GM19351 (cell line): ENCODE data around the gene EN2.

Source experiments
- ATAC-seq: cut with Tn5 transposase; IDR thresholded peaks from one replicate; pipeline ENCODE4 v1.9.1; 2021; ENCODE audit warnings: mild to moderate bottlenecking, moderate library complexity; ENCODE audit not compliant: unreplicated experiment

The EN2 gene

DNA sequence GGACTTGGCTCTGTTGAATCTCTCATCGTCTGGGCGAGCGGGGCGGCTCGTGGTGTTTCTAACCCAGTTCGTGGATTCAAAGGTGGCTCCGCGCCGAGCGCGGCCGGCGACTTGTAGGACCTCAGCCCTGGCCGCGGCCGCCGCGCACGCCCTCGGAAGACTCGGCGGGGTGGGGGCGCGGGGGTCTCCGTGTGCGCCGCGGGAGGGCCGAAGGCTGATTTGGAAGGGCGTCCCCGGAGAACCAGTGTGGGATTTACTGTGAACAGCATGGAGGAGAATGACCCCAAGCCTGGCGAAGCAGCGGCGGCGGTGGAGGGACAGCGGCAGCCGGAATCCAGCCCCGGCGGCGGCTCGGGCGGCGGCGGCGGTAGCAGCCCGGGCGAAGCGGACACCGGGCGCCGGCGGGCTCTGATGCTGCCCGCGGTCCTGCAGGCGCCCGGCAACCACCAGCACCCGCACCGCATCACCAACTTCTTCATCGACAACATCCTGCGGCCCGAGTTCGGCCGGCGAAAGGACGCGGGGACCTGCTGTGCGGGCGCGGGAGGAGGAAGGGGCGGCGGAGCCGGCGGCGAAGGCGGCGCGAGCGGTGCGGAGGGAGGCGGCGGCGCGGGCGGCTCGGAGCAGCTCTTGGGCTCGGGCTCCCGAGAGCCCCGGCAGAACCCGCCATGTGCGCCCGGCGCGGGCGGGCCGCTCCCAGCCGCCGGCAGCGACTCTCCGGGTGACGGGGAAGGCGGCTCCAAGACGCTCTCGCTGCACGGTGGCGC is at the start of gene EN2:
Gene EN2 (plus strand): TSS at position 19 of the 767 bp plus-strand sequence. CDS start 249 bp downstream, at position 268.
- no peak for ATAC-seq

DNA sequence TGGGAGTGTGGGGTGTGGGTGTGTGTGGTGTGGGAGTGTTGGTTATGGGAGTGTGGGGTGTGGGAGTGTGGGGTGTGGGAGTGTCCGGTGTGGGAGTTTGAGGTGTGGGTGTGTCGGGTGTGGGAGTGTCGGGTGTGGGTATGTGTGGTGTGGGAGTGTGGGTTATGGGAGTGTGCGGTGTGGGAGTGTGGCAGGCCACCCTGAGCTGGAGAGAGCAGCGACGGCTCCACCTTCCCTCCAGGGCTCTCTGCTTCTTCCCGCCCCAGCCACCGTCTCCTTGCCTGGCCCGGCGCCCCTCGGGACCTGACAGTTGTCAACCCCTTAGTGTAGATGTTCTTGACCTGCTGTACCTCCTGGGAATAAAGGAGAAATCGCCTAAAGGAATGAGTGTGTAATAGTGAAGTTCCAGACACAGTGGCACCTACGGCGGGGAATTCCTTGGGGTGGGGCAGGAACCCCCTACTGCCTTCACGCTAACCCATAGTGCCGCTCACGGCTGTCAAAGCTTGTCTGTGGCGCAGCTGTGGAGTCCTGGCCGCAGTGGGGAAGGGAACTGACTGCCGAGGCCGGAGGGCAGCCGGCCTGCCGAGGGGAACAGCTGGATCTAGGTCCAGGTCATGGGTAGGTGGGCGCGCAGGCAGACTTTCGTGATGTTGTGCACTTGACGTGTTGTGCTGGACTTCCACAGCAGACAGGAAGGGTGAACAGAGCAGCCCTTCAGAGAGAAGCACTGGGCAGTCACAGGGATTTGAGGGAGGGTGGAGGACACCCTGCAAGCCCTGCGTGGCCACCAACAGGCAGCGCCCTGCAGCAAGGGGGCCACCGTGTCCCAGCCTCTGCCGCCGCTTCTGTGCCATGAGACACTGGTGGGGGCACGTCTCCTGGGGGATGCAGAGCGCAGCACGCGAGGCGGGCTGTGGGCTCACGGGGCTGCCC is 49.0 kb upstream of the EN2 start:
- no peak for ATAC-seq

DNA sequence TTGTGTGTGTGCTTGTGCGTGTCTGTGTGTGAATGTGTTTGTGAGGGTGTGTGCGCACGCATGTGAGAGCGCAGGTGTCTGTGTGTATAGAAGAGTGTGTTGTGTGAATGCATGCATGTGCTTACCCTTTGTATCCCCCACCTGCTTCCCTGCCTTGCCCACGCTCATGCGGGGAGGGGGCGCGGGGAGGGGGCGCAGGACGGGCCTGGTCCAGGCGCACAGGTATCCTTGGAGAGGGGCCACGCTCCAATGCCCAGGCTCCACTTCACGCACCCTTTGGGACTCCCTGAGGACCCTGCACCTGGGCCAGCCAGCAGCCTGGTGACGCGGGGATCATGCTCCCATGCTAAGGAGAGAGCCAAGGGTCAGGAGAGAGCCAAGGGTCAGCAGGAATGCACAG is 47.9 kb upstream of the EN2 start:
- ATAC-seq = no peak

DNA sequence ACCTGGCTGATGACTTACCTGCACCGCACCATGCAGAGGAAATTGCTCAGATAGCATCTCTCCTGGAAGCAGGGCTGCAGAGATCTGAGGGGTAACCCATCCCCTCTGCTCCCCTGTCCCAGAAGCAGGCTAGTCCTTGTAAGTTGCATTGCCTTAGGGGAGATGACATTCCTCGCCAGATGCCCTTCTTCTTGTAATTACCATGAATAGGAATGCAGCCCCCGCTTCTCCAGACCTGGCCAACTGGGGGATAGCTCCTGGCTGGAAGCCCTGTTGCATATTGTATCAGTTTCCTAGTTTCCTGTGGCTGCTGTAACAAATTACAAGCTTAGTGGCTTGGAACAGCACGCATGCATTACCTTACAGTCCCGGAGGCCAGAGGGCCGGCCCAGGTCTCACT is 47.5 kb upstream of the EN2 start:
- no peak for ATAC-seq

DNA sequence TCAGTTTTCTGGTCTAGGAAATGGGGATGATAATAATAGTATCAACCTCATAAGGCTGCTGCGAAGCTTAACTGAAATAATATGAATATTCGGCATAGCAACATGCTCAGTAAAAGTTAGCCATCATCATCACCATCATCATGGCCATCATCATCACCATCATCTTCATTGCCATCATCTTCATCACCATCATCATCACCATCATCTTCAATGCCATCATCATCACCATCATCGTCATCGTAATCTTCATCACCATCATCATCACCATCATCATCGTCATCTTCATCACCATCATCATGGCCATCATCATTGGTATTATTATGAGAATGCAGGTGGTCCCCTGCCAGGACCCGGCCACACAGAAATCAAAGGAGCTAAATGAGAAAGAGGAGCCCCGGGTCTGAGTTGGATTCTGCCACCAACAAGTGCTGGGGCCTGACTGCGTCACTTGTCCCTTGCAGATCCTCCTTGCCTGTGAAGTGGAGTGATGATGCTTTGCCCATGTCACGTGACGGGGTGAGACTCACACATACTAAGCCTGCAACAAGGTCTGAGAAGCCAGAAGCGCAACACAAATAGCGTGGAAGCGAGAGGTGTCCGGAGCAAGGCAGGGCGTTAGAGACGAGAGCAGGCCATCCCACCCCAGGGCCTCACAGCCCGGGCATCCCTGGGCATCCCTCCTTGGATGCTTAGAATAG is 46.1 kb upstream of the EN2 start:
- ATAC-seq = no peak

GRCh38 chr7:155412416-155413253 is 45.3 kb upstream of the EN2 start:
- ATAC-seq = peak; percentile 93

DNA sequence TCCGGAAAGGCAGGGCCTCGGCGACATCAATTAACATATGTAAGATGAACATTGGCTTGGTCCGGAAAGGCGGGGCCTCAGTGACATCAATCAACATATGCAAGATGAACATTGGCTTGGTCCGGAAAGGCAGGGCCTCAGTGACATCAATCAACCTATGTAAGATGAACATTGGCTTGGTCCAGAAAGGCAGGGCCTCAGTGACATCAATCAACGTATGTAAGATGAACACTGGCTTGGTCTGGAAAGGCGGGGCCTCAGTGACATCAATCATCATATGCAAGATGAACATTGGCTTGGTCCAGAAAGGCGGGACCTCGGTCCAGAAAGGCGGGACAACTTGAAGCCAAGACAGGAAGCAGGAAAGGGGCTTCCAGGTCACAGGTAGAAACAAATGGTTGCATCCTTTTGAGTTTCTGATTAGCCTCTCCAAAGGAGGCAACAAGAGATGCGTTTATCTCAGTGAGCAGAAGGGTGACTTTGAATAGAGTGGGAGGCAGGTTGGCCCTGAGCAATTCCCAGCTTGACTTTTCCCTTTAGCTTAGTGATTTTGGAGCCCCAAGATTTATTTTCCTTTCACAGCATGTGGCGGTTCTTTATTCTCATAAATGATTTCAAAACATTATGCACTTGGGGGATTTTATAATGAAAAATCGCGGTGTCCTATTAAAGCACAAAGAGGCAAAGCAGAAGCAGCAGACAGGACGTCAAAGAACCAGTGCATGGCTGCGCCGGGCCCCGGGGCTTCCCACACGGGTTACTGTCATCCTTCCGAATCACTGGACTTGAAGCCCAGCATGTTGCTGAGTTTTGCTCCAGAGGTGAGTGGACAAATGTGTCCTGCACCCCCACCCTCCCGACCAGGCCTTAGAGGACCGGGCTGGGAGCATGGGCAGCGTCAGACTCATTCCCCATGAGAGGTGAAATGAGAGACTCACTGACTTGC is 43.1 kb upstream of the EN2 start:
- no peak for ATAC-seq

GRCh38 chr7:155416646-155417380 is 41.1 kb upstream of the EN2 start:
- ATAC-seq = no peak

GRCh38 chr7:155418304-155418703 is 39.6 kb upstream of the EN2 start:
- ATAC-seq = no peak

DNA sequence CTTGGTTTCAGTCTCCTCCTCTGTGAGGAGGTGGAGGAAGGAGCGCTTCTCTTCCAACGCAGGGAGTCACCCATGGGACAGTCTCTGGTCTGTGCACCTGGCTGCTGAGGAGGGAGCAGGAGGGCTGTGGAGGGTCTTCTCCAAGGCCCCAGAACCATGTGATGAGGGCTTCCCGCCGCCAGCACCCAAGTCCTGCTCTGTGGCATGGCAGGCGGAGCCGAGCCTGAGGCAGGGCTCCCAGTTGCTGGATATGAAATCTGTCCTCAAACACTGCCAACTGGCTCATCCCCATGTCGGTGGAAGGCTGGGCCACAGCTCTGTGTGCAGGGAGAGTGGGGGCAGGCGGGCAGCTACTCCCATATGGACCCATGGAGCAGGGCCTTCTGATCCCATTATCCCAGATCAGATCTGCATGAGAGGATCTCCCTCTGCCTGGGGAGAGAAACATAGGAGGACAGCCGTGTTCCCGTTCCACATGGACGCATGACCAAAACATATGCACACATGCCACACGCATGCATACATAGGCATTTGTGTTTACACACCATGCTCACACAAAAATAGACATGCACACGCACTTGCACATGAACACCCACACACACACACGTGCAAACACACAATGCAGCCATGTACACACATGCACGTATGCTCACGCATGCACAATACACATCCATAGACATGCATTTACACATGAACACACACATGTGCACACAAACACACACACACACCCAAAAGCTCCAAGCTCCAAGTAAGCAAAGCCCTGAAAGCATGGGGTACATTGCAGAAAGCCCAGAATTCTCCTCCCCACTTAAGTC is 38.8 kb upstream of the EN2 start:
- no peak for ATAC-seq

- no peak for ATAC-seq
Measured at GRCh38 chr7:155420116-155420515, 37.8 kb upstream of the EN2 start.

DNA sequence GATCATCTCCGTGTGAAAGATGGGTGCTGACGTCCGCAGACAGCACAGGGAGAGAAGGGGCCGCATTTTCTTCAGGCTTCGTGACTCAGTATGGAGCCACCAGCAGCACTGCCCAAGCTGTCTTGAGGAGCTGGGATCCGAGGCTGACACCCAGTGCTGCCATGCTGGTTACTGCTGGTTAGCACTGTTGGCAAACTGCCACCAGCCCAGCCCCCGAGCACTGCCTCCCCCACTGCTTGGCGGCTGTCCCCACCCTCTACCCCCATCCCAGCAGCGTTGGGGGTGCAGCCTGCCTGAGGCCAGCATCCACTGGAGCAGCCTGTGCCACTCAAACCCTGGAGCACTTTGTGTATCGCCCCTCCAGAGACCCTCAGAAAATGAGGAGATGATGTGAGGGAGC is 35.8 kb upstream of the EN2 start:
- ATAC-seq = no peak

- no peak for ATAC-seq
Measured at GRCh38 chr7:155422599-155423336, 35.2 kb upstream of the EN2 start.

GRCh38 chr7:155423337-155424285 is 34.3 kb upstream of the EN2 start:
- no peak for ATAC-seq

DNA sequence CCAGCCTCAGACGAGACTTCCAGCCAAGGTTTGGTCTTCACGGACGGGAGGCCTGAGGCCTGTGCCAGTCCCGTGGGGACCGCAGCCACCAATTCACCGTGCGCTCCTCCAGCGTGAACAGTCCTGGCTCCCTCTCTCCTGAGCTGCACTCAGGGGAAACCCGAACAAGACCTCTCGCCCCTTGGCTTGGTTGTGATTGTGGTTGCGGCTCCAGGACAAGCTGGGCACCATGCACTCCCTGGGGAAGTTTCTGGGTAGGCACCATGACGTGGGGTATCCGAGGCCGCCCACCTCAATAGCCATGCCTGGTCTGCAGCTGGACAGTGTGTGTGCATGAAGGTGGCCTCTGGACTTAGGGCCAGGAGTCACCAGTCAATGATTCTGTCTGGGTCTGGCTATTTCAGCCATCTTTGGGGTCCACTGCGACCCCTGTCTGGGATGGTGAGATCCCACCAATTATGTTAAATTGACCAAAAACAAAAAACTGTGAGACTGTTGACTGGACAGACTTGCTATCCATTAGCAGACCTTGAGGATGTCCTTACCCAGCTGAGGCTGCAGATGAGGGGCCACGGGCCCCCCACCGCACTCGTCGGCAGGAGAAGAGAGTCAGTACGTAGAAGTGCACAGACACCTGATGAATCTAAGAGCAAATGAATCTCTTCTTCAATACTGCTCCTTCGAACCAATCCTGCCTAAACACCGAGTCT is 33.5 kb upstream of the EN2 start:
- no peak for ATAC-seq

GRCh38 chr7:155425011-155425340 is 33.0 kb upstream of the EN2 start:
- ATAC-seq = no peak
